WI38 (cell line): ENCODE measurements around the gene OGN.

Experiments
- H3K4me3 ChIP-seq: 2 replicates; pipeline ENCODE4 v1.5.1; 2011; ENCODE audit warnings: low read depth, mild to moderate bottlenecking, control low read depth, low read length
- TF ChIP-seq, protein P1 (sequence below): IDR thresholded peaks from 2 replicates; pipeline ENCODE4 v1.5.1; 2012; ENCODE audit warnings: low read depth, mild to moderate bottlenecking, control low read depth, low read length

The OGN gene

DNA sequence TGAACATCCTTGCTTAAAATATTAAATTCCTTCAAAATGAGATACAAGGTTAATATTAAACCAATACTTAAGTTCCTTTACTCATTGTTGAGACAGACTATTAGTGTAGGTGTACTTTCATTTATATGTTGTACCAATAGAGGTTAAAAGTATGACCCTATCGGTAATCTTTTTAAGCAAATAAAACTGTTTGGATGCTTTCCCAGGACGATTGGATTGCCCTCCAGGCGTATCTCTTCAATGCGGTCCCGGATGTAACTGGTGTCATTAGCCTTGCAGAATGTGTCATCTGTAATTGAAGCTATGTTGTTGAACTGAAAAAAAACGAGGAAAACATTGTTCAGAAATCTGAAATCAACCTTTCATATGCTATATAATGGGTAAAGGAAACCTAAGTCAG is 18.9 kb downstream of the OGN start:
- TF ChIP-seq, protein P1, sequence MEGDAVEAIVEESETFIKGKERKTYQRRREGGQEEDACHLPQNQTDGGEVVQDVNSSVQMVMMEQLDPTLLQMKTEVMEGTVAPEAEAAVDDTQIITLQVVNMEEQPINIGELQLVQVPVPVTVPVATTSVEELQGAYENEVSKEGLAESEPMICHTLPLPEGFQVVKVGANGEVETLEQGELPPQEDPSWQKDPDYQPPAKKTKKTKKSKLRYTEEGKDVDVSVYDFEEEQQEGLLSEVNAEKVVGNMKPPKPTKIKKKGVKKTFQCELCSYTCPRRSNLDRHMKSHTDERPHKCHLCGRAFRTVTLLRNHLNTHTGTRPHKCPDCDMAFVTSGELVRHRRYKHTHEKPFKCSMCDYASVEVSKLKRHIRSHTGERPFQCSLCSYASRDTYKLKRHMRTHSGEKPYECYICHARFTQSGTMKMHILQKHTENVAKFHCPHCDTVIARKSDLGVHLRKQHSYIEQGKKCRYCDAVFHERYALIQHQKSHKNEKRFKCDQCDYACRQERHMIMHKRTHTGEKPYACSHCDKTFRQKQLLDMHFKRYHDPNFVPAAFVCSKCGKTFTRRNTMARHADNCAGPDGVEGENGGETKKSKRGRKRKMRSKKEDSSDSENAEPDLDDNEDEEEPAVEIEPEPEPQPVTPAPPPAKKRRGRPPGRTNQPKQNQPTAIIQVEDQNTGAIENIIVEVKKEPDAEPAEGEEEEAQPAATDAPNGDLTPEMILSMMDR: no peak
- no peak overlapping the region for H3K4me3 ChIP-seq

DNA sequence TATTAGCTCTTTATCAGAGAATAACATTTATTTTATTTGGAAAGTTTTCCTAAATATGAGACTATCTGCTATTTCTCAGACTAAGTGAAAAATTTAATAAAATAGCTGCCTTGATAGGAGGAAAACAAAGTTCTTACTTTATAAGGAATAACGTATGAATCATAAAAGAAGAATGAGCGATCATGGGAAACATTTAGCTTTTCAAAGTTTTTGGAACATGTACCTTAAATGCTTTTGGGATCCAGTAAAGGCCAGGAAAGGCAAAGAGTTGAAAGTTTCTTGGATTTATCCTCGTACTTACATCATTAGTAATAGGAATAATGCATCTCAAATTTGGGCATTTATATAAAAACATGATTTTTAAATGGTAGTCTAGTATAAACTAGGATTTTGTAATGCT is 19.4 kb downstream of the OGN start:
- no peak overlapping the region for H3K4me3 ChIP-seq
- TF ChIP-seq, protein P1: no peak

DNA sequence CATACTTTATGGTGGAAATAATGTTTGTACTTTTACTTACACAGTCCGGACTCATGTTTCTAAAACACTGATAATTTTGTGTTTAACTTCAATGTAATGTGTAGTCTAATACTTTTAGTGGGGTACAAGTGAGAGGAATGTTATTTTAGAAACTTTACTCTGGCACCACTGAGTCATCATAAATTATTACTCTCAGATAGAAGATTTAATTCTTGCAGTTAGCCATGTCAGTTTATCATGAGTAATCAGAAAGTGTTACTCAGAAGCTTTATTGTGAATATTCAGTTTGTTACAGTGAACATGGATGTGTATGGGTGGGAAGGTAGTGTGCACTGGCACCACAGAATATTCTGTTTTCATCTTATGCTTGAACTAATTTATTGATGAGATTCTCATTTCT is 20.0 kb downstream of the OGN start:
- TF ChIP-seq, protein P1: no peak
- no peak overlapping the region for H3K4me3 ChIP-seq

DNA sequence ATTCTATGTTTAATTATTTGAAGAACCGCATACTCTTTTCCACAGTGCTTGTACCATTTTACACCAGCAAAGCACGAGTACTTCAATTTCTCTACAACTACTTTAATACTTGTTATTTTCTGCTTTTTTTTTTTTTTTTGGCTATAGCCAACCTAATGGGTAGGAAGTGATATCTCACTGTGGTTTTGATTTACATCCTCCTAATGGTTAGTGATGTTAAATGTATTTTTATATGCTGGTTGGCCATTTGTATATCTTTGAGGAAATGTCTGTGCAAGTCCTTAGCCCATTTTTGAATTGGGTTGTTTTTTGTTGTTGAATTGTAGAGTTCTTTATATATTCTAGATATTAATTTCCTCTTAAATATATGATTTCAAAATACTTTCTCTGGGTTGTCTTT is 22.6 kb downstream of the OGN start:
- TF ChIP-seq, protein P1: no peak
- no peak overlapping the region for H3K4me3 ChIP-seq

DNA sequence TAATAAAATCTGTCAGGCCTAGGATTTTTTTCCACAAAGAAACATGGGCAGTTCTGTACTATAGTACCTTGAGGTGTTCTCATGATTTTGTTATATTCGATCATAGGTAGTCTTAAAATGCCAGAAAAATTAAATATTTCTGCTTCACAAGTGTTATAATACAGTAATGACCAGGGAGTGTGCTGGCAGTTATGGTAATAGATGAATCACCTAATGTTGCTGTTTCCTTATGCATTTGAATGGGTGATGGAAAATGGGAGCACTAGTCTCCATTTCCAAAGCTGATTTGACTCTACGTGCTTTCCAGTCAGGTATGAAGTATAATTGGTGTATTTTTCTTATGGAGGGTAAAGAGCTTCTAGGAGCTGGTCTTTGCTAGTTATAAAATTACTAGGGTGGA is 23.8 kb downstream of the OGN start:
- TF ChIP-seq, protein P1: no peak
- H3K4me3 ChIP-seq: no peak overlapping the region

DNA sequence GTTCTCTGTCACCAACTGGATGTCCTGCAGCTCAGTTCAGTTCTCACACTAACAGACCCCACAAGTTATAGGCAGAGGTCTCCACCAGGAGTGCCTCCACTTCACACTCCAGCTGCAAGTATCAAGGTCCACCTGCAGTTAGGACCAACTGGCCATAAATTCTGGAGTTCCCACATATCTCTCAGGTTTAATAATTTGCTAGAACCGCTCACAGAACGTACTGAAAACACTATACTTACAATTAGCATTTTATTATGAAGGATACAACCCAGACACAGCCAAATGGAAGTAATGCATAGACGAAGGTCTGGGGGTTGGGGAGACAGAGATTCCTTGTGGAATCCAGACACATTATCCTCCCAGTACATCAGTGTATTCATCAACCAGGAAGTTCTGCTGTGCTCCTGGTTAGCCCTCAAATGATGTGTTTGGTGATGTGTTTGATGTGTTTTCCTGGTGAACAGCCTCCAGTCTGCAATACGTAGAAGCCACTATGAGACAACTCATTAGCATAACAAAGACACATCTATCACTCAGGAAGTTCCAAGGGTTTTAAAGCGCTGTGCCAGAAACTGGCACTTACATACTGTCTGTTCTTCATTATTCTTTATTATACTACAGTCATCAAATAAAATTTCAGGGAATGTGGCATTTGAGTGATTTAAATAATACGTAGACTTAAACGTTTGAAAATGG is 25.4 kb downstream of the OGN start:
- TF ChIP-seq, protein P1: no peak
- H3K4me3 ChIP-seq: no peak overlapping the region

DNA sequence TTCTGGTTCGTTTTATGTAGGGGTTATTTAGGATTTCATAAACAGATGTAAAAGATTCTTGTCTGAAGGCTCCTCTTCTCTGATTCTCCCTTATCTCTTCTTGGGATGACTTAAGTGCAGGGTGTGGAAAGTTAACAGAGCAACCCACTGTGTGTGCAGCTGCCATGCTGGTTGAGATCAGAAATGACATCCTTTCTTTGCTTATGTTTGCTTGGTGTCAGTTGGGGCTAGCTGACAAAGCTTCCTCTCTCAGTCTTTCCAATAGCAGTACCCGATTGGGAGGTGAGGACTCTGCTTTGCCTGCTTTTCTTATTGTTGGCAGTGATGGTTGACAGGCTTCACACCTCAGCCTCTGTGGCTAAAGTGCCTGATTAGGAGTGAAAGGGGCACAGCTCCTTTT is 26.5 kb downstream of the OGN start:
- TF ChIP-seq, protein P1: no peak
- no peak overlapping the region for H3K4me3 ChIP-seq
